AG04450 (cell line): ENCODE data around the gene CENPX. TPM values are rescaled to one million over a fixed set of nuclear protein-coding genes. Genes with fewer than 3 reads are reported as not detected.

ENCODE experiments used
- CTCF ChIA-PET: fragments of 300-600, 350-600 bp; formaldehyde crosslinking; extraction: SDS; loops from one replicate; lab custom pipeline; 2022; ENCODE audit warnings: antibody characterized with exemption, inconsistent platforms; lab: Charles Lee
- POLR2A ChIA-PET: fragments of 350-600 bp; formaldehyde crosslinking; extraction: SDS; loops from one replicate; lab custom pipeline; 2021; ENCODE audit warnings: antibody characterized with exemption, inconsistent platforms; lab: Yijun Ruan, JAX
- DNase-seq: peaks from one replicate; pipeline ENCODE4 v3.0.0-alpha.2; 2011; ENCODE audit warnings: low read depth, low spot score
- H3K27ac ChIP-seq: one replicate; pipeline ENCODE4 v1.5.1; 2012; ENCODE audit warnings: low read depth, low read length, control low read depth
- H3K27me3 ChIP-seq: one replicate; pipeline ENCODE4 v1.6.0; 2012; ENCODE audit warnings: low read length; ENCODE audit not compliant: control insufficient read depth, insufficient read depth
- H3K4me3 ChIP-seq: 2 replicates; pipeline ENCODE4 v1.5.1; 2011; ENCODE audit warnings: mild to moderate bottlenecking, low read depth, low read length, control low read depth
- H3K9me3 ChIP-seq: 2 replicates; pipeline ENCODE4 v1.5.1; 2012; ENCODE audit warnings: low read length; ENCODE audit not compliant: control insufficient read depth, insufficient read depth
- CTCF ChIP-seq: IDR thresholded peaks from 2 replicates; pipeline ENCODE4 v1.5.1; 2011; ENCODE audit warnings: low read depth, low read length, control low read depth, inconsistent platforms
- polyA plus RNA-seq: library from polyadenylated mRNA; depleted of rRNA; stranded (reverse); fragments of >200 nt; gene quantifications from 2 replicates; pipeline ENCODE4 v1.2.3, GENCODE V29; 2011

Gene CENPX
- polyA plus RNA-seq, 1 experiment, result 32.5 TPM

- no peaks in the 10 kb centered on the region for H3K27me3 ChIP-seq
- H3K9me3 ChIP-seq, result no peaks in the 10 kb centered on the region
- TF ChIP-seq CTCF, result no peak
- ChIA-PET POLR2A (no interaction called here), CTCF (no interaction called here)
- DNase-seq, result no peak
- H3K27ac ChIP-seq, result no peak overlapping the region
- H3K4me3 ChIP-seq, result no peak overlapping the region
Observed at GRCh38 chr17:82006468-82007227, 16.0 kb downstream of the CENPX start.

DNA sequence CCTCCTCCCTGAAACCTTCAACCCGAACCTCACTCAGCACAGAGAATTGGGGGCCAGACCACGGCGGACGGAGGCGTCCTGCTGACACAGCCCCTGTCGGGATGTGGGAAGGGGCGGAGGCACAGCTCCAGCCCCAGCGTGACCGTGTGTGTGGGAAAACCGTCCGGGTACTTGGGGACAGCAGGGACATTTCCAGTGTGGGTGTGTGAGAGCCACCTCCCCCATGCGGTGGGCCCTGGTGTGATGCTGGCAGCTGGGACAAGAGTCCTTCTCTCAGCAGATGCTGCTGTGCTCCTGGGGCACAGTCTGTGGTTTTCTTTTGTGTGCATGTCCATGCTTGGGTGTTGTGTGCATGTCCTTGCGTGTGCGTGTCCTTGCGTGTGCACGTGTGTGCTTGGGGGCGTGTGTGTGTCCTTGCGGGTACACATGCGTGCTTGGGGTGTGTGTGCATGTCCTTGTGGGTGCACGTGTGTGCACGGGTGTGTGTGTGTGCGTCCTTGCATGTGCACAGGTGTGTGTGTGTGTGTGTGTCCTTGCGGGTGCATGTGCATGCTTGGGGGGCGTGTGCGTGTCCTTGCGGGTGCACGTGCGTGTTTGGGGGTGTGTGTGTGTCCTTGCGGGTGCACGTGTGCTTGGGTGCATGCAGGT, 16.9 kb downstream of the CENPX start:
- no peaks in the 10 kb centered on the region for H3K27me3 ChIP-seq

GRCh38 chr17:82004517-82005455, 17.9 kb downstream of the CENPX start:
- no peaks in the 10 kb centered on the region for H3K27me3 ChIP-seq
- ChIA-PET CTCF (interaction anchor here (0.9 kb wide), 1 partner anchor 17 kb away, joined by 3 read pairs; no protein-coding TSS in a partner anchor), POLR2A (no interaction called here)
- H3K9me3 ChIP-seq, result no peaks in the 10 kb centered on the region; the same call in 1 of the 2 replicates
- TF ChIP-seq CTCF, result no peak
- no peak for DNase-seq
- peak overlapping the region; percentile 87 for H3K27ac ChIP-seq
- no peak overlapping the region for H3K4me3 ChIP-seq

More for the DNA sequence above, 16.9 kb downstream of the CENPX start:
- no peaks in the 10 kb centered on the region; the same call in 1 of the 2 replicates for H3K9me3 ChIP-seq
- ChIA-PET CTCF (no interaction called here), POLR2A (no interaction called here)
- DNase-seq, result no peak
- no peak overlapping the region for H3K4me3 ChIP-seq
- no peak for TF ChIP-seq CTCF
- no peak overlapping the region for H3K27ac ChIP-seq

- H3K4me3 ChIP-seq, result no peak overlapping the region
- CTCF ChIA-PET, result interaction anchor here (0.9 kb wide), 1 partner anchor 18 kb away, joined by 3 read pairs; no protein-coding TSS in a partner anchor
Observed at GRCh38 chr17:82003411-82004381, 19.0 kb downstream of the CENPX start.

More at GRCh38 chr17:82003411-82004381, 19.0 kb downstream of the CENPX start:
- POLR2A ChIA-PET, result interaction anchor here (0.6 to 1.0 kb wide), 5 partner anchors 9 to 75 kb away, joined by 3 to 5 read pairs (median 4); no protein-coding TSS in a partner anchor
- peak; percentile 84 for DNase-seq
- peak overlapping the region; percentile 87 for H3K27ac ChIP-seq
- no peaks in the 10 kb centered on the region for H3K27me3 ChIP-seq
- TF ChIP-seq CTCF, result no peak
- no peaks in the 10 kb centered on the region; the same call in 1 of the 2 replicates for H3K9me3 ChIP-seq
